Measurements from ENCODE around the gene FRMD4A.

- TF ChIP-seq CTCF (IDR thresholded peaks at IDR 0.05), result no peak
- TF ChIP-seq ZFX (IDR thresholded peaks at IDR 0.05; ENCODE audit: borderline replicate concordance), result no peak
These were observed 692.8 kb downstream of the FRMD4A start for GRCh38 chr10:13637894-13638293.
